HCEC 1CT (cell line): Measurements from ENCODE around the gene EEFSEC.
"Not testable (repeated sequence)": the region's sequence is repeated elsewhere in the genome, so short reads cannot be mapped to it uniquely, and the experiment has no call there.

ENCODE experiments used
- DNase-seq: peaks from one replicate; pipeline ENCODE4 v3.0.0-alpha.2; 2017

The EEFSEC gene

DNA sequence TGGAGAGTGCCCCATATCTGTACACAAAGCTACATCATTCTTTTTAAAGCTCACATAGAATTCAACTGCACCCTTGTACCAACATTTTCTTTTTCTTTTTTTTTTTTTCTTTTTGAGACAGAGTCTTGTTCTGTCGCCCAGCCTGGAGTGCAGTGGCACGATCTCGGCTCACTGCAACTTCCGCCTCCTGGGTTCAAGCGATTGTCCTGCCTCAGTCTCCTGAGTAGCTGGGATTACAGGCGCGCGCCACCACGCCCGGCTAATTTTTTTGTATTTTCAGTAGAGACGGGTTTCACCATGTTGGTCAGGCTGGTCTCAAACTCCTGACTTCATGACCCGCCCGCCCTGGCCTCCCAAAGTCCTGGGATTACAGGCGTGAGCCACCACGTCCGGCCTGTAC lies 1.1 kb downstream of the EEFSEC start:
- DNase-seq, result not testable (repeated sequence)

- DNase-seq, result no peak
Measured at GRCh38 chr3:128155616-128156360, 2.5 kb downstream of the EEFSEC start.

DNA sequence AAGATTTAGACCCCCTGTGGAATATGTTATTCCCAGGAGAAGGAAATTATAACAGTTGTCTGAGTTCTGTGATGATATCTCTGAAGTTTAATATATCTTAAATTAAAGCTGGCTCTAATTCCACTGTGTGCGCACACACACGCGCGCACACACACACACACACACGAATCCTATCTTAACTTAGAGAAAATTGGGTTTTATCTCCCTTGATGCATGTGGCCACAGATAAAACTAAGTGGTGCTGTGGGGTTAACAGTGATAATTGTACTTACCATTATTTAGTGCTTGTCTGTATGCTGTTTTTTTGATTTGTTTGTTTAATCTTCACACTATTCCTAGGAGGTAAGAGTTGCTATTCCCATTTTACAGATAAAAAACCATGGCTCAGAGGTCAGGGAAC lies 7.4 kb downstream of the EEFSEC start:
- DNase-seq, result no peak

- DNase-seq, result no peak
Measured at GRCh38 chr3:128163432-128163831, 10.2 kb downstream of the EEFSEC start.

GRCh38 chr3:128166971-128167453 lies 13.7 kb downstream of the EEFSEC start:
- DNase-seq, result no peak

DNA sequence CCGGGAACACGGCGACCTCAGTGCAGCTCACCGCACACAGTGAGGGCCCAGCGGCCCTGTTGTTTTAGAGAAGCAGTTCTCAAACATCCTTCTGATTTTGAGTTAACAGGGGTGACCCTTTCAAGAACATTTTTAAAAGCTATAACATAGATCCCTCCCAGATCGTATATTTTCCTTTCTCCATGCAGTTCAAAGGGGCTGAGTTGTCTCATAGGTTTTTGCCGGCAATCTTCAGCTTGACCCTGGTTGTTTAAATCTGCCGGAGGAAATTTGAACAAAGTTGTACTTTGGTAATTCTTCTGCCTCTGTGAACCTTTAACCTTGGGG lies 14.3 kb downstream of the EEFSEC start:
- DNase-seq, result no peak

GRCh38 chr3:128167973-128168674 lies 14.8 kb downstream of the EEFSEC start:
- DNase-seq, result no peak

GRCh38 chr3:128168836-128169235 lies 15.6 kb downstream of the EEFSEC start:
- DNase-seq, result no peak

- peak; percentile 79 for DNase-seq
Measured at GRCh38 chr3:128170866-128171516, 17.7 kb downstream of the EEFSEC start.

DNA sequence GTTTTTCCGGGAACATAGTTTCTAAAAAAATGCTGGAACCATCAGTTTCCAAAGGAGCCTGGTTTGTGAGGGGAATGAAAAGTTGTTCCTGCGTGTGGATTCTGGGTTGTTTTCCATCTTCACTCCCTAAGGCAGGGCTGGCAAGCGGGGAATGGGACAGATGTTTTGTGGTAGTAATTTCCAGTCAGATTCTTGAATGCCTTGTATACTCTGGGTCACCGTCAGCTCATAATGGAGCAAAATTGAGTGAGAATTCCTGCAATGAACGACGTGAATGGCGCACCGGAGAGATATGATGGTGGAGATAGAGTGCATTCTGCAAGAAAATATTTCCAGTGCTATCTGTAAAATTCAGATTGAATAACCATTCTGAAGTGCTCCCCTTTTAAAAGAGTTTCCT lies 19.9 kb downstream of the EEFSEC start:
- DNase-seq, result no peak

DNA sequence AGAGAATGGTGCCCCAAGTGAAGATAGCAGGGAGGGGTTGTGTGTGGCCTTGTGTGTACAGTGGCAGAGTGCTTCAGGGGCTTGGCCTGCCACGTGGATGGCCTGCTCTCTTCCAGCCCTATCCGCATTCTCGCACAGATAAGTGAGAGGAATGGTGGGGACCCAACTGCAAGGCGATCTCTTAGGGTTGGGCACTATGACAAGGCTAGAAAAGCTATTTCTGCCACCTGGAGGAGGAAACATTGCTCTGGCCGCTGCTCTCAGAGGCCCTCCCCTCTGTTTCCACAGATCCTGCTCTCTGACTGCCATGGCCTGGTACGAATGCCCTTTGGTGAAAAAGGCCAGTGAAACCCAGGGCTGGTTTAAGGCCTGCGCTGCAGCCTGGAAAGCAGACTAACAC lies 20.6 kb downstream of the EEFSEC start:
- no peak for DNase-seq

DNA sequence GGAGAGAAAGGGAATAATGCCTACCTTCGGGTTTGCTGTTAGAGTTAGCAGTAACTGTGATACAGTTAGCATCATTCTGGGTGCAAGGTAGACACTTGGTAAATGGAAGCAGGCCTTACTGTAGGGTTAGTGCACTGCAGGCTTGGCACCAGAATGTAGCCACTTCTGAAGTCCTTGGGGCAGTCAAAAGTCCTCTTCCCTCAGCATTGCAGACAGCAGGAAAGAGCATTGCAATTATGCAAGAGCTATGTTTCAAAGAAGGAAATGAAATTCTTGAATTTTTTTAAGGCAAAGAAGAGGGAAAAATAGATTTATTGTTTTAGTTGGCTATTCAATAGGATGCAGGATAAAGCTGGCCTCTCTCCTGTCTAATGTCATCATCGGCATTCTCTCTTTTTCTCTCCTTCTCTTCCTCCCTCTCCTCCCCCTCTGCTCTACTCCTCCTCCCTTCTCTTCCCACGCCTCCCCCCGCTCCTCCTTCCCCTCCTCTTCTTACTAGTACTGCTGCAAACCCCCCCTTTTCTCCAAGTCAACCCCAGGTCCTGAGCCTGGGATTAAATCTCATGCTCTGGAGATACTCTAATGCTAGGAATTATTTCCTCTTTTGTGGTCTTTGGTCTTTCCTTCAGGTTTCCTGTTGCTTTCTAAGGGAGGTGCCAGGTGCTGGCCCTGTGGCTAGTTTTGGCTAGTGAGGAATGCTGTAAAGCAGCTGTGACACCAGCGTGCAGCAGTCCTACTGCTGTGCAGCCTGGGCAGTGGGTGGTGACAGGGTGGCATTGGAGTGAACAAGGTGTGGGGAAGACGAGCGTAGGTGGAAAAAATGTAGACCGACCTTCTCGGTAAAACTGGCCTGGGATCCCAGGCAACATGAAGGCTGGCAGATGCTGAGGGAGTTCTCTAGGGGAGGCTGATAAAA lies 21.7 kb downstream of the EEFSEC start:
- no peak for DNase-seq

DNA sequence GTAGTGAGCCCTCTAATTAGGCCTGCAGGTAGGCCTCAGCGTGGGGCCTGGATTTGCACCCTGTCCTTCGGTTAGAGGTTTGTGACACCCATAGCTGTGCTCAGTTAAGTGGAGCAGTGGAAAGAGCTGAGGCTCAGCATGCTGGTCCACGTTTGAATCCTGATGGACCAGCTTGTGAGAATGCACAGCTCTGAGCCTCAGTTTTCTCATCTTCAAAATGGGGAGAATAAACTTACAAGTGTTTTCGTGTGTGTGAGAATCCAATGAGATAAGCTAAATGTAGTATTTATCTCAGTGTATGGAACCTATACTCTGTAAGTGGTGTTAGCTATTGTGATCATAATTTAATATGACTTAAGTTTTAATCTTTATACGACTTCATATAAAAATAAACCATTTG lies 22.5 kb downstream of the EEFSEC start:
- no peak for DNase-seq

DNA sequence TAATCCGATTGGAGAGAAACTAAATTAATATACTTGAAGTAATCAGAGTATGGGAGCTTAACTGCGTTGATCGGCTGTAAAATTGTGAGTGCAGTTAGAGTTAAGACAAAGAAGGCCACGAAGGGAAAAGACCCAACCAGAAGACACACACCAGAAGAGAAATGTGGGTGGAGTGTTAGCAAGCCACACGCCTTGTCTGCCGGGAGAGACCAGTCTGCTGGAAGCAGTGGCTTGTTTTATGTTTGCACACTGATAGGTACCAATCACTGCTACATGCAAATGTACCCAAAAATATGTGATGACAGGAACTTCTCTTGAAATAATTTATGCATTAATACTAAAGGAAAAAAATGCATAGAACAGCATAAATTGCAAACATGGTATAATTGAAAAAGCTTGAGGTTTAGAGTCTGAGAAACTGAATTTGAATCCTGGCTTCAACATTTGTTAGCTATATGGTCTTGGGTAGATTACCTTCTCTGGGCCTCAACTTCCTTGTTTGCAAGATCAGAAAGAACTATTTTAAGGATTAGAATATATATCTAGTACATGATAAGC lies 23.1 kb downstream of the EEFSEC start:
- no peak for DNase-seq

GRCh38 chr3:128177865-128178264 lies 24.6 kb downstream of the EEFSEC start:
- DNase-seq, result no peak

DNA sequence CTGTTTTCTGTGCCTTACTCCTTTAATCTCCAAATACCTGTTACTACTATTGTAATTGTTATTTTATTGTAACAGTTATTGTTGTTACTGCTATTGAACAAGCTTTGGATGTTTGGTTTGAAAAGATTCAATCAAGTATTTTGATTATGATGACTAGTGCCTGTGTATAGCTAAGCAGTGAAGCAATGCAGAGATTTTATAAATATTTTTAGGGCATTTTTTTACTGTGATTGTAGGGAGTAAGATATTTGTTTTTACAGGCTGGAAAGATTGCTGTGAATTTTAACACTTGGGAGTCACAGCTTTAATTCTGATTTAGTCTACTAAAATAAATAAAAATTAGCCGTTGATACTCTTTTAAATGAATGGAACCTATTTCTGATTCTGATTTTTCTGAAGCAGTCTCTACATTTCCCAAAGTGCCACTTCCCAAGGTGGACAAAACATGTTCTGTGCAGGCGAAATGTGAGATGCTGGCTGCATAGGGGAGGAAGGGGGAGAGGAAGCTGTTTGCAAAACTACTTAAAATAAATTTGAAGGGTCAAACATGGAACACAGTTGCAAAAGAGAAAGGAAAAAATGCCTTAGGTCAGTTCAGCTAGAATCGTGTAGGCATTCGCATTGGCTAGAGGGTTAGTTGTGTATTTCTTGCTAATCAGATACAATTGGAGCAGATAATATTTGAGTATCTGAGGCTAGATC lies 25.7 kb downstream of the EEFSEC start:
- no peak for DNase-seq

DNA sequence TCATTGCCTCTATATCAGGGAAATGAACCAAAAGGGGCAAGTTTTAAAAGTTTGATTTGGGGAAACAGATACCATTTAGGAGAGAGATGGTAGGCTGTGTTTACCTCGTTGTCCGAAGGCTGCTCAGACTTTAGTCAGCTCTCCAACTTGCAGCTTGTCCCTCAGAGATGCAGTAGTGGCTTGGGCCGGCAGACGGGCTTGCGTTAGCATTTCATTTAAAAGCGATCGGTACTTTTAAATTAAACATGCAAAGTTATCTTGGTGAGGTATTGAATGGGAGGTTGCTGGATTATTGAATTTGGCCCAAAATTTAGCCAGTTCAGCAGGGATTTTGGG lies 26.2 kb downstream of the EEFSEC start:
- DNase-seq, result no peak

DNA sequence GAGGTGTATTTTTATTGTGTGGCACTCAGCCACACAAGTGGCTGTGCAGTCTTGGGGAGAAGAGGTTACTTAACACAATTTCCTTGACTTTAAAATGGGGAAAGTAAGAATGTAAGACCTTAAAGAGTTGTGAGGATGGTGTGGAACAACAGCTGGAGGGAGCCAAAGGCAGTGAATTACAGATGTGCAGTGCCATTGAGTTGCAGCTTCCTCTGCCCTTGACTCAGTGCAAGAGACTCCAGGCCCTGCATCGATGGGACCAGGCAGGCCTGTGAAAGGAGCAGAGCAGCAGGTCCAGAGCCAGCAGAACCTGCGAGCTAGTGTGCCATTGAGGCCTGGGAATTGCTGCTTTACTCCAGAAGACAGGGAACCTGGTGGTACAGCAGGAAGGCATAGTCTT lies 27.2 kb downstream of the EEFSEC start:
- DNase-seq, result no peak

- DNase-seq, result no peak
Measured at GRCh38 chr3:128180913-128181312, 27.6 kb downstream of the EEFSEC start.

DNA sequence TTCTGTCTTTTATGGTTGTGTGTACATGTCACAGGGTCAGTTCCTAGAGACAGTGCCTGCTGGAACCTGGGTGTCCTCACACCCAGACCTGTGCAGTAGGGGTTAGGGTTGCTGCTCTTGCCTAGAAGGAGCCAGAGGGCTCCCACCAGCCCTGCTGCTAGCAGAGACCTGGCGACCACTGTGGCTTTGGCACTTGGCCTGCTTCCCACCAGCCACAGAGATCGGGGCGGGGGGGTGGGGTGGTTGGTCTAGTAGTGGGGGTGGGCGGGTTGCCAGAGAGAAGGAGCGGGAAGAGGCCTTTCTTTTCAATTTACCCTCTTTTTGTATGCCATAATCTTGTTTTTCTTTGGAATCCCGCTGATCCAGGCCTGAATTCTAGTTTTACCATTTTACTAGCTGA lies 29.4 kb downstream of the EEFSEC start:
- no peak for DNase-seq

DNA sequence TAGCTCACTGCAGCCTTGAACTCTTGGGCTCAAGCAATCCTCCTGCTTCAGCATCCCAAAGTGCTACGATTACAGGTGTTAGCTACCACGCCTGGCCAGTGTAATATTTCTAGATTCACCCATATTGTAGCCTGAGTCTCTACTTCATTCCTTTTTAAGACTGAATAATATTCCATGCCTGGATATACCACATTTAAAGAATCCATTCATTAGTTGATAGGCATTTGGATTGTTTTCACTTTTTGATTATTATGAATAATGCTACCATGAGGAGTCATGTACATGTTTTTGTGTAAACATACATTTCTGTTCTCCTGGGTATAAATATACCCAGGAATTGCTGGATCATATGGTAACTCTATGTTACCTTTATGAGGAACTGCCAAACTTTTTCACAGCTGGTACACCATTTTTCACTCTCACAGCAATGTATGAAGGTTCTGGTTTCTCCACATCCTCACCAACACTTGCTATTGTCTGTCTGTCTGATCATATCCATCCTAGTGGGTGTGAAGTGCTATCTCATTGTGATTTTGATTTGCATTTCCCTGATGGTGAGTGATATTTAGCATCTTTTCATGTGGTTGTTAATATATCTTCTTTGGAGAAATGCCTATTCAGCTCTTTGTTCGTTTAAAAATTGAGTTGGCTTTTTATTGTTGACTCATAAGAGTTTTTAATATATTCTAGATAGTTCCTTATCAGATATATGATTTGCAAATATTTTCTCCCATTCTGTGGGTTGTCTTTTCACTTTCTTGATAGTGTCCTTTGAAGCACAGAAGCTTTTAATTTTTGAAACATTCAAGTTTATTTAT lies 32.6 kb downstream of the EEFSEC start:
- DNase-seq, result no peak
